ENCODE results near the gene AP3B1. TPM values are rescaled to one million over a fixed set of nuclear protein-coding genes. Genes with fewer than 3 reads are reported as not detected.

AP3B1 gene
- total and polyA plus RNA-seq, 3 donors from 2014 or later: 32.0 to 77.3 (median 74.0) TPM

GRCh38 chr5:78327761-78328510 is 33.4 kb upstream of the AP3B1 start:
- 93 to 97% methylated on average over 6 of the region's 6 CpGs for WGBS, 2 donors
- DNase-seq: no peak
- intact Hi-C loops (cut with DNase I; ENCODE audit: low total_unique reads): no loop called here
- Histone ChIP-seq H3K36me3 (ENCODE audit: low read depth, missing control alignments) (no peaks in the 10 kb centered on the region), H3K27me3 (no peaks in the 10 kb centered on the region), H3K4me3 (no peak overlapping the region), H3K4me1 (no peaks in the 10 kb centered on the region), H3K27ac (no peak overlapping the region), H3K9me3 (no peaks in the 10 kb centered on the region)
- TF ChIP-seq CTCF (IDR thresholded peaks at IDR 0.05): no peak
- TF ChIP-seq POLR2A (IDR thresholded peaks at IDR 0.05): no peak

DNA sequence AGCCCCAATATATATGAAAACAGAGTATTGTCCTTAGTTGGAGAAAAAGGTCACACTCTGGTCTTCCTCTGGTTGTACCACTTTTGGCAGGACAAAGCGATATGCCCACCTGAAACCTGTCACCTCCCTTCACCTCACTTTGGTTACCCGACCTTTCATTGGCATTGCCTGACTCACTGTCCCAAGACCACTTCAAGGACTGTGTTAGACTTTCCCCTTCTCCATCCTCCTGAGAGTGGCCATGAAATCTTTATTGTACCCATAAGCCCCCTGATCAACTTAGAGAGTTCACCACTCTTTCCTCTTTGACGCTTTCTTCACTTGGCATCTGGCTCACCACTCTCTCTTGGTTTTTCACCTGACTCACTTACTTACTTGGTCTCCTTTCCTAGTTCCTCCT is 32.4 kb upstream of the AP3B1 start:
- Histone ChIP-seq H3K4me1 (no peaks in the 10 kb centered on the region), H3K9me3 (no peaks in the 10 kb centered on the region), H3K36me3 (ENCODE audit: low read depth, missing control alignments) (no peaks in the 10 kb centered on the region), H3K27ac (no peak overlapping the region), H3K4me3 (no peak overlapping the region), H3K27me3 (no peaks in the 10 kb centered on the region)
- no peak for DNase-seq
- intact Hi-C loops (cut with DNase I; ENCODE audit: low total_unique reads): no loop called here
- 95 to 98% methylated on average over 3 of the region's 3 CpGs for WGBS, 2 donors
- TF ChIP-seq POLR2A (IDR thresholded peaks at IDR 0.05) (no peak), CTCF (IDR thresholded peaks at IDR 0.05) (no peak)

GRCh38 chr5:78323241-78323640 is 28.7 kb upstream of the AP3B1 start:
- no peaks in the 10 kb centered on the region for H3K27me3 ChIP-seq
- TF ChIP-seq POLR2A (IDR thresholded peaks at IDR 0.05) (no peak), CTCF (IDR thresholded peaks at IDR 0.05) (no peak)
- H3K27ac ChIP-seq: no peak overlapping the region
- intact Hi-C loops (cut with DNase I; ENCODE audit: low total_unique reads): no loop called here
- no peak for DNase-seq
- no peak overlapping the region for H3K4me3 ChIP-seq
- no peaks in the 10 kb centered on the region for H3K9me3 ChIP-seq
- H3K4me1 ChIP-seq: no peaks in the 10 kb centered on the region
- H3K36me3 ChIP-seq (ENCODE audit: low read depth, missing control alignments): no peaks in the 10 kb centered on the region

DNA sequence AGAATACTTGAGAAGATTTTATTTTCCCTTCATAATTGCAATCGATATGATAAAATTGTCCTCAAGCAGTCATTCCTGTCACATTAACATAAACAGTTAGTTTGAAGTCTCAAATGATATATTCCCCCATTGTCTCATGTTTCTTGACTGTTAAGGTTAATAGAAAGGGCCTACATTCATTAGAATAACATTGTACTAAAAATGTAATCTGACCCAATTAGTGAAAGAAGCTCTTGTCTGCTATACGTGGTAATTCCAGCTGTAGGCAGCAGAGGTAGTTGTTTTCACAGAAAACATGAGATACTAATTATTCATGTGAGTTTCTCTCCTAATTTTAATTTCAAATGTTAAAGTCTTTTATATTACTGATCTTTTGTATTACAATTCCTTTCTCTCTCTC is 25.9 kb upstream of the AP3B1 start:
- Histone ChIP-seq H3K27me3 (no peaks in the 10 kb centered on the region), H3K27ac (no peak overlapping the region), H3K9me3 (no peaks in the 10 kb centered on the region), H3K4me1 (no peaks in the 10 kb centered on the region), H3K36me3 (ENCODE audit: low read depth, missing control alignments) (no peaks in the 10 kb centered on the region), H3K4me3 (no peak overlapping the region)
- peak; percentile 43 for DNase-seq
- intact Hi-C loops (cut with DNase I; ENCODE audit: low total_unique reads): no loop called here
- 40 to 48% methylated on average over 2 of the region's 2 CpGs for WGBS, 2 donors
- TF ChIP-seq POLR2A (IDR thresholded peaks at IDR 0.05) (no peak), CTCF (IDR thresholded peaks at IDR 0.05) (peak; percentile 48 to 58 (median 57))

DNA sequence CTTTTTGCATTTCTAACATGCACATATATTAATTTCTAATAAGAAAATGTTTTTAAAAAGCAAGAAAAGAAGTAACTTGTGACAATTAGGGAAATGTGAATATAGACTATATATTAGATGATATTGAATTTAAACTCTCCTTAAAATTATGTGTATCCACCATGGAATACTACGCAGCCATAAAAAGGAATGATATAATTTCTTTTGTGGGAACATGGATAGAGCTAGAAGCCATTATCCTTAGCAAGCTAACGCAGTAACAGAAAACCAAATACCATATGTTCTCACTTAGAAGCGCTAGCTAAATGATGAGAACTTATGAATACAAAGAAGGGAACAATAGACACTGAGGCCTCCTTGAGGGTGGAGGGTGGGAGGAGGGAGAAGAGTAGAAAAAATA is 23.8 kb upstream of the AP3B1 start:
- Histone ChIP-seq H3K4me3 (no peak overlapping the region), H3K4me1 (no peaks in the 10 kb centered on the region), H3K27ac (no peak overlapping the region), H3K27me3 (no peaks in the 10 kb centered on the region), H3K9me3 (no peaks in the 10 kb centered on the region), H3K36me3 (ENCODE audit: low read depth, missing control alignments) (no peaks in the 10 kb centered on the region)
- intact Hi-C loops (cut with DNase I; ENCODE audit: low total_unique reads): no loop called here
- TF ChIP-seq POLR2A (IDR thresholded peaks at IDR 0.05) (no peak), CTCF (IDR thresholded peaks at IDR 0.05) (no peak)
- DNase-seq: no peak
- 90 to 96% methylated on average over 3 of the region's 3 CpGs for WGBS, 2 donors

All from testis (tissue), 3 donors.